ENCODE measurements around the gene R3HDM1. TPM values are rescaled to one million over a fixed set of nuclear protein-coding genes. Genes with fewer than 3 reads are reported as not detected.

The R3HDM1 gene
- total RNA-seq, 4 donors from 2014 or later, result 13.1 to 56.6 (median 19.6) TPM

GRCh38 chr2:135676031-135676430, 144.7 kb downstream of the R3HDM1 start:
- Histone ChIP-seq H3K36me3 (peaks cover 0 to 74% (median 43%) of the 10 kb centered on the region in 4 donors), H3K4me3 (no peak overlapping the region), H3K9me3 (no peaks in the 10 kb centered on the region), H3K27me3 (no peaks in the 10 kb centered on the region), H3K4me1 (no peaks in the 10 kb centered on the region), H3K27ac (replicated peaks in 1 of 4) (no peak overlapping the region)
- DNase-seq (ENCODE audit: extremely low spot score), result no peak
- TF ChIP-seq EP300 (IDR thresholded peaks at IDR 0.05) (no peak), POLR2AphosphoS5 (IDR thresholded peaks at IDR 0.05) (no peak), POLR2A (IDR thresholded peaks at IDR 0.05; ENCODE audit: low read depth) (no peak)
- TF ChIP-seq, protein P1, sequence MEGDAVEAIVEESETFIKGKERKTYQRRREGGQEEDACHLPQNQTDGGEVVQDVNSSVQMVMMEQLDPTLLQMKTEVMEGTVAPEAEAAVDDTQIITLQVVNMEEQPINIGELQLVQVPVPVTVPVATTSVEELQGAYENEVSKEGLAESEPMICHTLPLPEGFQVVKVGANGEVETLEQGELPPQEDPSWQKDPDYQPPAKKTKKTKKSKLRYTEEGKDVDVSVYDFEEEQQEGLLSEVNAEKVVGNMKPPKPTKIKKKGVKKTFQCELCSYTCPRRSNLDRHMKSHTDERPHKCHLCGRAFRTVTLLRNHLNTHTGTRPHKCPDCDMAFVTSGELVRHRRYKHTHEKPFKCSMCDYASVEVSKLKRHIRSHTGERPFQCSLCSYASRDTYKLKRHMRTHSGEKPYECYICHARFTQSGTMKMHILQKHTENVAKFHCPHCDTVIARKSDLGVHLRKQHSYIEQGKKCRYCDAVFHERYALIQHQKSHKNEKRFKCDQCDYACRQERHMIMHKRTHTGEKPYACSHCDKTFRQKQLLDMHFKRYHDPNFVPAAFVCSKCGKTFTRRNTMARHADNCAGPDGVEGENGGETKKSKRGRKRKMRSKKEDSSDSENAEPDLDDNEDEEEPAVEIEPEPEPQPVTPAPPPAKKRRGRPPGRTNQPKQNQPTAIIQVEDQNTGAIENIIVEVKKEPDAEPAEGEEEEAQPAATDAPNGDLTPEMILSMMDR (IDR thresholded peaks at IDR 0.05), result no peak
- 90% methylated on average over 3 of the region's 3 CpGs for WGBS
- intact Hi-C loops (cut with DNase I), result no loop called here

- WGBS, result 96% methylated on average over 2 of the region's 2 CpGs
- H3K27ac ChIP-seq (replicated peaks in 1 of 4), result no peak overlapping the region
- peaks cover 0 to 75% (median 36%) of the 10 kb centered on the region in 4 donors for H3K36me3 ChIP-seq
- no peaks in the 10 kb centered on the region for H3K9me3 ChIP-seq
- H3K4me3 ChIP-seq, result no peak overlapping the region
- no peak for DNase-seq (ENCODE audit: extremely low spot score)
- no peaks in the 10 kb centered on the region for H3K4me1 ChIP-seq
- intact Hi-C loops (cut with DNase I), result no loop called here
- no peaks in the 10 kb centered on the region for H3K27me3 ChIP-seq
- TF ChIP-seq EP300 (IDR thresholded peaks at IDR 0.05) (no peak), POLR2AphosphoS5 (IDR thresholded peaks at IDR 0.05) (no peak), POLR2A (IDR thresholded peaks at IDR 0.05; ENCODE audit: low read depth) (no peak)
- TF ChIP-seq, protein P1 (IDR thresholded peaks at IDR 0.05), result no peak
Measured at GRCh38 chr2:135679125-135679524, 147.8 kb downstream of the R3HDM1 start.

- no peaks in the 10 kb centered on the region for H3K9me3 ChIP-seq
- H3K27ac ChIP-seq (replicated peaks in 1 of 4), result no peak overlapping the region
- TF ChIP-seq, protein P1 (IDR thresholded peaks at IDR 0.05), result no peak
- TF ChIP-seq POLR2A (IDR thresholded peaks at IDR 0.05; ENCODE audit: low read depth), result no peak
- no peak for TF ChIP-seq EP300 (IDR thresholded peaks at IDR 0.05)
- no peak for TF ChIP-seq POLR2AphosphoS5 (IDR thresholded peaks at IDR 0.05)
- intact Hi-C loops (cut with DNase I), result no loop called here
- H3K27me3 ChIP-seq, result no peaks in the 10 kb centered on the region
- no peak for DNase-seq (ENCODE audit: extremely low spot score)
- no peak overlapping the region for H3K4me3 ChIP-seq
- WGBS, result 97% methylated on average over 1 of the region's 1 CpG
- peaks cover 0 to 27% (median 4%) of the 10 kb centered on the region in 4 donors for H3K36me3 ChIP-seq
- peaks cover 0 to 4% (median 1%) of the 10 kb centered on the region in 4 donors for H3K4me1 ChIP-seq
Measured at GRCh38 chr2:135685361-135685760, 154.1 kb downstream of the R3HDM1 start.

DNA sequence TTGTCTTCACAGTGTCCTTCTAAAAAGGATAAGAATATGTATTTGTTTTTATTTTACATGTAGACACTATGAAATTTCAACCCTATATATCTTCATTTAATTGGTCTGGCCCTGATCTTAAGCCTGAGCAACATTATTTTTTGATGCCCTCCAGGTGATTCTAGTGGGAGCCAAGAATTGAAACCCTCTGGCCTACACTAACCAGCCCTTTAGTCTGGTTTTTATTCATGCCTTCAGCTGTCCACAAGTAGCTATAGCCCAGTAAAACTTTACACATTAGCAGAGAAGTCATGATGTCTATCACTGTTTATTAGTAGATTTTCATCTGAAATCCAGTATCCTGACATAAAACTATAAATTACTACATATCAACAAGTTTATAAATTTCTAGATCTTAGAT, 157.7 kb downstream of the R3HDM1 start:
- intact Hi-C loops (cut with DNase I), result no loop called here
- H3K27me3 ChIP-seq, result no peaks in the 10 kb centered on the region
- TF ChIP-seq POLR2A (IDR thresholded peaks at IDR 0.05; ENCODE audit: low read depth), result no peak
- no peak for TF ChIP-seq EP300 (IDR thresholded peaks at IDR 0.05)
- TF ChIP-seq POLR2AphosphoS5 (IDR thresholded peaks at IDR 0.05), result no peak
- TF ChIP-seq, protein P1 (IDR thresholded peaks at IDR 0.05), result no peak

GRCh38 chr2:135689679-135690078, 158.4 kb downstream of the R3HDM1 start:
- Histone ChIP-seq H3K9me3 (no peaks in the 10 kb centered on the region), H3K27ac (replicated peaks in 1 of 4) (no peak overlapping the region), H3K4me1 (peaks cover 0 to 4% (median 3%) of the 10 kb centered on the region in 4 donors), H3K27me3 (no peaks in the 10 kb centered on the region), H3K4me3 (no peak overlapping the region), H3K36me3 (no peaks in the 10 kb centered on the region)
- intact Hi-C loops (cut with DNase I), result no loop called here
- 86% methylated on average over 3 of the region's 3 CpGs for WGBS
- no peak for DNase-seq (ENCODE audit: extremely low spot score)
- TF ChIP-seq, protein P1 (IDR thresholded peaks at IDR 0.05), result no peak
- TF ChIP-seq POLR2AphosphoS5 (IDR thresholded peaks at IDR 0.05), result no peak
- TF ChIP-seq POLR2A (IDR thresholded peaks at IDR 0.05; ENCODE audit: low read depth), result no peak
- no peak for TF ChIP-seq EP300 (IDR thresholded peaks at IDR 0.05)

More for the DNA sequence above, 157.7 kb downstream of the R3HDM1 start:
- no peak overlapping the region for H3K4me3 ChIP-seq
- H3K36me3 ChIP-seq, result peaks cover 0 to 2% (median 0%) of the 10 kb centered on the region in 4 donors
- H3K9me3 ChIP-seq, result no peaks in the 10 kb centered on the region
- DNase-seq (ENCODE audit: extremely low spot score), result no peak
- H3K27ac ChIP-seq (replicated peaks in 1 of 4), result no peak overlapping the region
- H3K4me1 ChIP-seq, result peaks cover 0 to 4% (median 1%) of the 10 kb centered on the region in 4 donors

Measured in esophagus muscularis mucosa (tissue), 4 donors.